ENCODE measurements around the gene OPRPN.

GRCh38 chr4:70380578-70380977, 17.2 kb upstream of the OPRPN start:
- TF ChIP-seq, protein P1, sequence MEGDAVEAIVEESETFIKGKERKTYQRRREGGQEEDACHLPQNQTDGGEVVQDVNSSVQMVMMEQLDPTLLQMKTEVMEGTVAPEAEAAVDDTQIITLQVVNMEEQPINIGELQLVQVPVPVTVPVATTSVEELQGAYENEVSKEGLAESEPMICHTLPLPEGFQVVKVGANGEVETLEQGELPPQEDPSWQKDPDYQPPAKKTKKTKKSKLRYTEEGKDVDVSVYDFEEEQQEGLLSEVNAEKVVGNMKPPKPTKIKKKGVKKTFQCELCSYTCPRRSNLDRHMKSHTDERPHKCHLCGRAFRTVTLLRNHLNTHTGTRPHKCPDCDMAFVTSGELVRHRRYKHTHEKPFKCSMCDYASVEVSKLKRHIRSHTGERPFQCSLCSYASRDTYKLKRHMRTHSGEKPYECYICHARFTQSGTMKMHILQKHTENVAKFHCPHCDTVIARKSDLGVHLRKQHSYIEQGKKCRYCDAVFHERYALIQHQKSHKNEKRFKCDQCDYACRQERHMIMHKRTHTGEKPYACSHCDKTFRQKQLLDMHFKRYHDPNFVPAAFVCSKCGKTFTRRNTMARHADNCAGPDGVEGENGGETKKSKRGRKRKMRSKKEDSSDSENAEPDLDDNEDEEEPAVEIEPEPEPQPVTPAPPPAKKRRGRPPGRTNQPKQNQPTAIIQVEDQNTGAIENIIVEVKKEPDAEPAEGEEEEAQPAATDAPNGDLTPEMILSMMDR (IDR thresholded peaks at IDR 0.05), result no peak
- TF ChIP-seq POLR2A (IDR thresholded peaks at IDR 0.05), result no peak

Data from thyroid gland (tissue), 4 donors.